ENCODE measurements around the gene KCNAB1. TPM values are rescaled to one million over a fixed set of nuclear protein-coding genes. Genes with fewer than 3 reads are reported as not detected.

Gene KCNAB1
- total and polyA plus RNA-seq, 10 of the 15 experiments (the other 5 are each of a cell fraction or from before 2014, with no cell fraction given) = 0.11 to 0.69 (median 0.43) TPM; not detected in 6

DNA sequence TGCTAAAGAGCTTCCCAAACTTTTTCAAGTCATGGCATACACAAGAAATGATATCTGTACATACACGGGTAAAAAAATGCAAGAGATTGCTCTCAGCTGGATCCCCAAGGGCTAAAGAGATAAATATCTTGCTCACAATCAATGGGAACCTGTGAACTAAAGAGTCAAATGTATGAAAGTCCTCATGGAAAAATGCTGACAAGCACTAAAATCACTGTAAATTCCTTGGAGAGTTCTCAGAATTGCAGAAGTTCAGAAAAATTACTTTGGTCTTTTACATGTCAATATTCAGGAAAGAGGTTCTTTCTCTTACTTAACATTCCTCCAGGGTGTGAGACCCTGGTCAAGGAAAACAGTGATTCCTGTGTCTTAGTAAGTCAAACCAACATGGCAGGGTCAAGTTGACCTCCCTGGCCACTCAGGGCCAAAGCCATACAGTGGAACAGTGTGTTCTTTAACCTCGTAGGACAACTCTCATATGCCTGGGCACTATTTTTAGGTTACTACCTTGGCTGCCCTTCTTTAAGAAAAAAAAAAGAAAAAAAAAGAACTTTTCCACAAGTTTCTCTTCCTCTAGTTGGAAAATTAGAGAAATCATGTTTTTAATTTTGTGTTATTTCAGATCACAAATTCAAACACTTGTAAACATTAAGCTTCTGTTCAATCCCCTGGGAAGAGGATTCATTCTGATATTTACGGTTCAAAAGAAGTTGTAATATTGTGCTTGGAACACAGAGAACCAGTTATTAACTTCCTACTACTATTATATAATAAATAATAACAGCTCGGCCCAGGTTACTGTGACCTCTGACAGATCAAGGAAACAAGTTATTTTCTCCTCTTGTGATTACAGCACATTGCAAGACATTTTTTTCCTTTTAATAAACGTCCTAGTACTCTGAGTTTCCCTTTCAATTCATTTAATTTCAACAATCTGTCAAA is 422.0 kb downstream of the KCNAB1 start (continued):
- TF ChIP-seq HCFC1 (IDR thresholded peaks at IDR 0.05; ENCODE audit: low read length) (no peak), SREBF1 (IDR thresholded peaks at IDR 0.05; ENCODE audit: low read length) (no peak), ESRRA (IDR thresholded peaks at IDR 0.05; ENCODE audit: low read length) (no peak), BACH1 (IDR thresholded peaks at IDR 0.05; ENCODE audit: borderline replicate concordance) (no peak)
- TF ChIP-seq, protein P1, sequence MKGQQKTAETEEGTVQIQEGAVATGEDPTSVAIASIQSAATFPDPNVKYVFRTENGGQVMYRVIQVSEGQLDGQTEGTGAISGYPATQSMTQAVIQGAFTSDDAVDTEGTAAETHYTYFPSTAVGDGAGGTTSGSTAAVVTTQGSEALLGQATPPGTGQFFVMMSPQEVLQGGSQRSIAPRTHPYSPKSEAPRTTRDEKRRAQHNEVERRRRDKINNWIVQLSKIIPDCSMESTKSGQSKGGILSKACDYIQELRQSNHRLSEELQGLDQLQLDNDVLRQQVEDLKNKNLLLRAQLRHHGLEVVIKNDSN (IDR thresholded peaks at IDR 0.05; ENCODE audit: borderline replicate concordance, extremely low read length, insufficient read depth, low read depth, low read length) = no peak
- TF ChIP-seq, protein P2, sequence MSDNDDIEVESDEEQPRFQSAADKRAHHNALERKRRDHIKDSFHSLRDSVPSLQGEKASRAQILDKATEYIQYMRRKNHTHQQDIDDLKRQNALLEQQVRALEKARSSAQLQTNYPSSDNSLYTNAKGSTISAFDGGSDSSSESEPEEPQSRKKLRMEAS (IDR thresholded peaks at IDR 0.05; ENCODE audit: low read depth, low read length) = no peak

DNA sequence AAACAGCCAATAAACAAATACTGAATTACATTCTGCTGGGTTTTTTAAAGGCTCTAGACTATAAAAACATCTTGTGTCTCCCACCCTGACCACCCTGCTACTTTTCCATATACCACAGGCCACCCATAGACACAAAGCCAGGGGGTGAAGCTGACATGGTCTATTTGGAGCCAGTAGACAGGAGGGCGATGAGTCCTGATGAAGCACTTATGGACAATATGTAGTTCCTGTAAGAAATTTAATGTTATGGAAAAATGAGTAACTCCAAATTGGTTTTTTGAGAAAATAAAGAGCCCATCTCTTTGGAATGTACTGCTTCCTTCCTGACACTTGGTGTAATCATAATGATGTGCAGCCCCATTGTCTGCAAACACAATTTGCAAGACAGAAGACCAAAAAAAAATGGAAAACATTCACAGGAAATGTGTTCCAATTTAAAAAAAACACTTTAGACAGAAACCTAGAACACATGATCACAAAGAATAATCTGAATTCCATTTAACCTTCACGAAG is 422.7 kb downstream of the KCNAB1 start:
- Histone ChIP-seq H3K9ac (ENCODE audit: control insufficient read depth, insufficient read depth, low read length) (no peak overlapping the region), H3K4me3 (no peak overlapping the region), H3K4me1 (ENCODE audit: control insufficient read depth, insufficient read depth, low read length) (no peaks in the 10 kb centered on the region), H3K79me2 (ENCODE audit: control insufficient read depth, insufficient read depth, low read length) (peaks cover 20% of the 10 kb centered on the region), H4K20me1 (ENCODE audit: control insufficient read depth, insufficient read depth) (no peaks in the 10 kb centered on the region), H2AFZ (ENCODE audit: control insufficient read depth, low read depth, low read length) (no peak overlapping the region), H3K9me3 (replicated peaks; ENCODE audit: control insufficient read depth, insufficient read depth, low read length) (no peaks in the 10 kb centered on the region; the same call in 2 of the 3 replicates), H3K4me2 (ENCODE audit: control insufficient read depth, insufficient read depth) (no peak overlapping the region), H3K27me3 (replicated peaks in 1 of 2; ENCODE audit: control insufficient read depth in 2 of 2, insufficient read depth in 2 of 2, low read length in 1 of 2) (no peaks in the 10 kb centered on the region), H3K27ac (ENCODE audit: control insufficient read depth, insufficient read depth) (no peak overlapping the region), H3K36me3 (ENCODE audit: control insufficient read depth in 2 of 2, insufficient read depth in 2 of 2, low read length in 1 of 2) (peaks cover 2 to 62% of the 10 kb centered on the region in 2 experiments)
- BruUV-seq (replicated peaks) = no TSS peak
- ATAC-seq (no peak), DNase-seq (ENCODE audit: low read depth, low spot score) (no peak), FAIRE-seq (no peak)
- ChIA-PET SMC1A (ENCODE audit: uncharacterized antibody, unreplicated experiment) (interaction anchor here (0.7 to 3.0 kb wide), 17 partner anchors 9 to 545 kb away, joined by 3 to 19 read pairs (median 3); partner anchors contain the start of genes SSR3 and TIPARP), POLR2A (interaction anchor here (0.7 to 2.4 kb wide), 2 partner anchors 11 to 14 kb away, joined by 6 to 10 read pairs; partner anchors contain the start of gene SSR3), RAD21 (ENCODE audit: unreplicated experiment) (interaction anchor here (1.0 to 1.7 kb wide), 6 partner anchors 10 to 594 kb away, joined by 3 to 5 read pairs (median 3); partner anchors contain the start of gene SSR3), CTCF (interaction anchor here (0.6 to 4.3 kb wide), 17 partner anchors 8 to 1633 kb away, joined by 3 to 28 read pairs (median 3); partner anchors contain the start of genes SSR3 and TIPARP)
- 94% methylated on average over 2 of the region's 2 CpGs for WGBS (ENCODE audit: insufficient coverage, insufficient replicate concordance, low lambda C conversion rate, missing lambda C conversion rate)
- intact Hi-C loops (cut with micrococcal nuclease; ENCODE audit: unreplicated experiment) = no loop called here
- in situ Hi-C loops (cut with MboI) = no loop called here
- no peak for TF ChIP-seq ATF7 (IDR thresholded peaks at IDR 0.05; ENCODE audit: low read depth)
- TF ChIP-seq EGR1 (IDR thresholded peaks at IDR 0.05; ENCODE audit: borderline replicate concordance in 1 of 2, low read depth in 2 of 2, low read length in 2 of 2) = no peak
- TF ChIP-seq SMARCA5 (IDR thresholded peaks at IDR 0.05) = no peak
- TF ChIP-seq NR2C2 (IDR thresholded peaks at IDR 0.05; ENCODE audit: borderline replicate concordance, control insufficient read depth, insufficient read length, low read depth) = no peak
- no peak for TF ChIP-seq SMAD5 (IDR thresholded peaks at IDR 0.05; ENCODE audit: low read depth)
- no peak for TF ChIP-seq KDM1A (IDR thresholded peaks at IDR 0.05; ENCODE audit: borderline replicate concordance)
- TF ChIP-seq, protein P3, sequence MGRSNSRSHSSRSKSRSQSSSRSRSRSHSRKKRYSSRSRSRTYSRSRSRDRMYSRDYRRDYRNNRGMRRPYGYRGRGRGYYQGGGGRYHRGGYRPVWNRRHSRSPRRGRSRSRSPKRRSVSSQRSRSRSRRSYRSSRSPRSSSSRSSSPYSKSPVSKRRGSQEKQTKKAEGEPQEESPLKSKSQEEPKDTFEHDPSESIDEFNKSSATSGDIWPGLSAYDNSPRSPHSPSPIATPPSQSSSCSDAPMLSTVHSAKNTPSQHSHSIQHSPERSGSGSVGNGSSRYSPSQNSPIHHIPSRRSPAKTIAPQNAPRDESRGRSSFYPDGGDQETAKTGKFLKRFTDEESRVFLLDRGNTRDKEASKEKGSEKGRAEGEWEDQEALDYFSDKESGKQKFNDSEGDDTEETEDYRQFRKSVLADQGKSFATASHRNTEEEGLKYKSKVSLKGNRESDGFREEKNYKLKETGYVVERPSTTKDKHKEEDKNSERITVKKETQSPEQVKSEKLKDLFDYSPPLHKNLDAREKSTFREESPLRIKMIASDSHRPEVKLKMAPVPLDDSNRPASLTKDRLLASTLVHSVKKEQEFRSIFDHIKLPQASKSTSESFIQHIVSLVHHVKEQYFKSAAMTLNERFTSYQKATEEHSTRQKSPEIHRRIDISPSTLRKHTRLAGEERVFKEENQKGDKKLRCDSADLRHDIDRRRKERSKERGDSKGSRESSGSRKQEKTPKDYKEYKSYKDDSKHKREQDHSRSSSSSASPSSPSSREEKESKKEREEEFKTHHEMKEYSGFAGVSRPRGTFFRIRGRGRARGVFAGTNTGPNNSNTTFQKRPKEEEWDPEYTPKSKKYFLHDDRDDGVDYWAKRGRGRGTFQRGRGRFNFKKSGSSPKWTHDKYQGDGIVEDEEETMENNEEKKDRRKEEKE (IDR thresholded peaks at IDR 0.05) = no peak
- TF ChIP-seq SMAD1 (IDR thresholded peaks at IDR 0.05; ENCODE audit: low read depth, partially characterized antibody) = no peak
- no peak for TF ChIP-seq MYC (IDR thresholded peaks at IDR 0.05; ENCODE audit: insufficient read depth, insufficient read length, insufficient replicate concordance, low read length, severe bottlenecking)
